ENCODE results near the gene DGLUCY. TPM values are rescaled to one million over a fixed set of nuclear protein-coding genes. Genes with fewer than 3 reads are reported as not detected.

The DGLUCY gene
- total and polyA plus RNA-seq, 4 donors: 29.0 to 74.3 (median 52.1) TPM

DNA sequence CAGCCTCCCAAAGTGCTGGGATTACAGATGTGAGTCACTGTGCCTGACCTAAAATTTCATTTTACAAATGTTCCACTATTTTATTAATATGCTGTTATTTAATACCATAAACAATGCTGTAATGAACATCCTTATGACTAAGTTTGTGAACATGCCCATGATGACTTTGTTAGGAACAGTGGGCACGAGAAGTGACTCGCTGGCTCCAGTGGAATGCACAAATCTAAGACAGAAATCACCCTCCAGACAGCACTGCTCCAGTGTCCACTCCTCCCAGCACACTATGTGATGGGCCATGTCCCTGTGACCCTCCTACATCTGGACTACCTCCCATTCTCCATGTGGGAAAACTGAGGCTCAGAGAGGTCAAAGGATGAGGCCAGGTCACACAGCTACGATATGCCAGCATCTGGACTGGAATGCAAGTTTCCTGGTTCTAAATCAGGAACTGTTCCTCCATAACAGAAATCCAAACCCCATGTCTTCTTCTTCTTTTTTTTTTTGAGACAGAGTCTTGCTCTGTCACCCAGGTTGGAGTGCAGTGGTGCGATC is 72.7 kb downstream of the DGLUCY start:
- no peak overlapping the region for H3K9ac ChIP-seq (ENCODE audit: insufficient read depth in 1 of 2, low read length in 2 of 2)
- no peak overlapping the region for H3K4me3 ChIP-seq
- TF ChIP-seq, protein P1, sequence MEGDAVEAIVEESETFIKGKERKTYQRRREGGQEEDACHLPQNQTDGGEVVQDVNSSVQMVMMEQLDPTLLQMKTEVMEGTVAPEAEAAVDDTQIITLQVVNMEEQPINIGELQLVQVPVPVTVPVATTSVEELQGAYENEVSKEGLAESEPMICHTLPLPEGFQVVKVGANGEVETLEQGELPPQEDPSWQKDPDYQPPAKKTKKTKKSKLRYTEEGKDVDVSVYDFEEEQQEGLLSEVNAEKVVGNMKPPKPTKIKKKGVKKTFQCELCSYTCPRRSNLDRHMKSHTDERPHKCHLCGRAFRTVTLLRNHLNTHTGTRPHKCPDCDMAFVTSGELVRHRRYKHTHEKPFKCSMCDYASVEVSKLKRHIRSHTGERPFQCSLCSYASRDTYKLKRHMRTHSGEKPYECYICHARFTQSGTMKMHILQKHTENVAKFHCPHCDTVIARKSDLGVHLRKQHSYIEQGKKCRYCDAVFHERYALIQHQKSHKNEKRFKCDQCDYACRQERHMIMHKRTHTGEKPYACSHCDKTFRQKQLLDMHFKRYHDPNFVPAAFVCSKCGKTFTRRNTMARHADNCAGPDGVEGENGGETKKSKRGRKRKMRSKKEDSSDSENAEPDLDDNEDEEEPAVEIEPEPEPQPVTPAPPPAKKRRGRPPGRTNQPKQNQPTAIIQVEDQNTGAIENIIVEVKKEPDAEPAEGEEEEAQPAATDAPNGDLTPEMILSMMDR (IDR thresholded peaks at IDR 0.05; ENCODE audit: control extremely low read depth, extremely low read depth): no peak
- no peak overlapping the region for H3K27ac ChIP-seq (ENCODE audit: low read depth in 1 of 2, low read length in 1 of 2)
- H3K27me3 ChIP-seq (ENCODE audit: control insufficient read depth in 3 of 3, insufficient read depth in 3 of 3, low read length in 2 of 3): no peaks in the 10 kb centered on the region
- WGBS, 2 donors: 96 to 97% methylated on average over 4 of the region's 4 CpGs
- DNase-seq (no peak), ATAC-seq (ENCODE audit: insufficient read depth, low FRiP score) (no peak)
- H3K4me1 ChIP-seq (ENCODE audit: control insufficient read depth in 5 of 5, insufficient read depth in 5 of 5, low read length in 5 of 5): no peaks in the 10 kb centered on the region
- peaks cover 22 to 50% (median 34%) of the 10 kb centered on the region in 4 donors for H3K36me3 ChIP-seq (ENCODE audit: control insufficient read depth in 4 of 4, insufficient read depth in 4 of 4, low read length in 4 of 4)
- no peaks in the 10 kb centered on the region for H3K9me3 ChIP-seq (ENCODE audit: control insufficient read depth in 4 of 4, insufficient read depth in 3 of 4, low read length in 3 of 4)

- no peak for DNase-seq
- H3K4me1 ChIP-seq (ENCODE audit: control insufficient read depth in 5 of 5, insufficient read depth in 5 of 5, low read length in 5 of 5): no peaks in the 10 kb centered on the region
- no peak for ATAC-seq (ENCODE audit: insufficient read depth, low FRiP score)
- no peak overlapping the region for H3K27ac ChIP-seq (ENCODE audit: low read depth in 1 of 2, low read length in 1 of 2)
- H3K9me3 ChIP-seq (ENCODE audit: control insufficient read depth in 4 of 4, insufficient read depth in 3 of 4, low read length in 3 of 4): no peaks in the 10 kb centered on the region
- no peaks in the 10 kb centered on the region for H3K27me3 ChIP-seq (ENCODE audit: control insufficient read depth in 3 of 3, insufficient read depth in 3 of 3, low read length in 2 of 3)
- no peak overlapping the region for H3K9ac ChIP-seq (ENCODE audit: insufficient read depth in 1 of 2, low read length in 2 of 2)
- H3K36me3 ChIP-seq (ENCODE audit: control insufficient read depth in 4 of 4, insufficient read depth in 4 of 4, low read length in 4 of 4): peaks cover 22 to 51% (median 30%) of the 10 kb centered on the region in 4 donors
- 96 to 97% methylated on average over 13 of the region's 13 CpGs for WGBS, 2 donors
- TF ChIP-seq, protein P1 (IDR thresholded peaks at IDR 0.05; ENCODE audit: control extremely low read depth, extremely low read depth): no peak
- no peak overlapping the region for H3K4me3 ChIP-seq
These were observed 73.4 kb downstream of the DGLUCY start for GRCh38 chr14:91187271-91187670.

DNA sequence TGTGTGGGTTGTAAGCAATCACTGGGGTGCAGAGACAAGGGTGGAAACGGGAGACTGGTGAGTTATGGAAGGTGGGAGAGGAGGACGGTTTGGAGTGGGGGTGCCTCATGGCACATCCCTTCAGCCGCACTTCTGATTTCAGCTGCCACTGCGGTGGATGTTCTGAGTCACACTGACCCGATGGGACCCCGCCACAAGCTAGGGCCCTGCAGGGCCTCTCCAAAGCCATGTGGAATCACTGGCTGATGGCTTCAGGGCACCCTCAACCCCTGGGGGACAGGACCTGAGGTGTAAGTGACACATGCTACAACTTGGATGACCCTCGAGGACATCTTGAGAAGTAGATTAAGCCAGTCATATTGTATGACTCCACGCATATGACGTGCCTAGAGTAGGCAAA is 77.0 kb downstream of the DGLUCY start:
- DNase-seq: no peak
- peaks cover 0 to 2% (median 0%) of the 10 kb centered on the region in 5 donors for H3K4me1 ChIP-seq (ENCODE audit: control insufficient read depth in 5 of 5, insufficient read depth in 5 of 5, low read length in 5 of 5)
- peaks cover 0 to 1% (median 0%) of the 10 kb centered on the region in 4 donors for H3K9me3 ChIP-seq (ENCODE audit: control insufficient read depth in 4 of 4, insufficient read depth in 3 of 4, low read length in 3 of 4)
- H3K9ac ChIP-seq (ENCODE audit: insufficient read depth in 1 of 2, low read length in 2 of 2): no peak overlapping the region
- no peak overlapping the region for H3K4me3 ChIP-seq
- peaks cover 11 to 51% (median 29%) of the 10 kb centered on the region in 4 donors for H3K36me3 ChIP-seq (ENCODE audit: control insufficient read depth in 4 of 4, insufficient read depth in 4 of 4, low read length in 4 of 4)
- no peaks in the 10 kb centered on the region for H3K27me3 ChIP-seq (ENCODE audit: control insufficient read depth in 3 of 3, insufficient read depth in 3 of 3, low read length in 2 of 3)
- no peak for ATAC-seq (ENCODE audit: insufficient read depth, low FRiP score)
- H3K27ac ChIP-seq (ENCODE audit: low read depth in 1 of 2, low read length in 1 of 2): no peak overlapping the region
- TF ChIP-seq, protein P1 (IDR thresholded peaks at IDR 0.05; ENCODE audit: control extremely low read depth, extremely low read depth): no peak
- WGBS, 2 donors: 95 to 97% methylated on average over 9 of the region's 9 CpGs

DNA sequence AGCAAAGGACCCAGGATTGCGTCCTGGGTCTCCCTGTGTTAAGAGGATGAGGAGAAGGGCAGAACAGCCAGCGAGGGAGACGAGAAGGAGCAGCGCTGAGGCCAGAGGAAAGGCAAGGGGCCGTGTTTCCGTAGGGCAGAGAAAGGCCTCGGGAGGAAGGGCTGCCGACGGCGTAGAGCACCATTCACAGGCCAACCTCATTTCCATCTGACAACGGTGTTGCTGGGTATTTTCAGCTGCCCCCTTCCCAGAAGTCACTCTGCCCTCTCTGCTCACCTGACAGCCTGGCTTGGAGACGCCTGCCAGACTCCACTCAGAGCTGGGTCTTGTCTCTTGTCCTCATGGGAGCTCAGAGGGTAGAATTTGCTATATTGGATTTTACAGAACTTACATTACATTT is 79.2 kb downstream of the DGLUCY start:
- 86 to 90% methylated on average over 12 of the region's 12 CpGs for WGBS, 2 donors
- Histone ChIP-seq H3K27ac (ENCODE audit: low read depth in 1 of 2, low read length in 1 of 2) (no peak overlapping the region), H3K36me3 (ENCODE audit: control insufficient read depth in 4 of 4, insufficient read depth in 4 of 4, low read length in 4 of 4) (peaks cover 16 to 48% (median 30%) of the 10 kb centered on the region in 4 donors)

More for the DNA sequence above, 79.2 kb downstream of the DGLUCY start:
- H3K9ac ChIP-seq (ENCODE audit: insufficient read depth in 1 of 2, low read length in 2 of 2): no peak overlapping the region
- ATAC-seq (ENCODE audit: insufficient read depth, low FRiP score) (no peak), DNase-seq (no peak)
- H3K9me3 ChIP-seq (ENCODE audit: control insufficient read depth in 4 of 4, insufficient read depth in 3 of 4, low read length in 3 of 4): peaks cover 0 to 1% (median 0%) of the 10 kb centered on the region in 4 donors
- peaks cover 0 to 2% (median 0%) of the 10 kb centered on the region in 5 donors for H3K4me1 ChIP-seq (ENCODE audit: control insufficient read depth in 5 of 5, insufficient read depth in 5 of 5, low read length in 5 of 5)
- H3K27me3 ChIP-seq (ENCODE audit: control insufficient read depth in 3 of 3, insufficient read depth in 3 of 3, low read length in 2 of 3): no peaks in the 10 kb centered on the region
- TF ChIP-seq, protein P1 (IDR thresholded peaks at IDR 0.05; ENCODE audit: control extremely low read depth, extremely low read depth): no peak
- no peak overlapping the region for H3K4me3 ChIP-seq

Measured in lung (tissue), 12 donors.